GM19238 (cell line): ENCODE results near the gene MYO1E.

Source experiments
- DNase-seq: peaks from one replicate; pipeline ENCODE4 v3.0.0; 2011; ENCODE audit warnings: low spot score; ENCODE audit not compliant: insufficient read length

The MYO1E gene

GRCh38 chr15:59266028-59266427 lies 106.6 kb downstream of the MYO1E start:
- no peak for DNase-seq

GRCh38 chr15:59262316-59262715 lies 110.4 kb downstream of the MYO1E start:
- no peak for DNase-seq

GRCh38 chr15:59260090-59260489 lies 112.6 kb downstream of the MYO1E start:
- no peak for DNase-seq

- DNase-seq, result no peak
Observed at GRCh38 chr15:59259137-59259943, 113.3 kb downstream of the MYO1E start.

GRCh38 chr15:59258317-59258716 lies 114.4 kb downstream of the MYO1E start:
- DNase-seq, result no peak

GRCh38 chr15:59257140-59257539 lies 115.5 kb downstream of the MYO1E start:
- DNase-seq, result no peak

GRCh38 chr15:59256482-59256881 lies 116.2 kb downstream of the MYO1E start:
- DNase-seq, result no peak

GRCh38 chr15:59255680-59256336 lies 116.9 kb downstream of the MYO1E start:
- DNase-seq, result no peak

GRCh38 chr15:59252137-59252536 lies 120.5 kb downstream of the MYO1E start:
- DNase-seq, result no peak

GRCh38 chr15:59251001-59251845 lies 121.4 kb downstream of the MYO1E start:
- DNase-seq, result no peak

GRCh38 chr15:59250249-59250648 lies 122.4 kb downstream of the MYO1E start:
- DNase-seq, result no peak

GRCh38 chr15:59249816-59250215 lies 122.9 kb downstream of the MYO1E start:
- no peak for DNase-seq

- no peak for DNase-seq
Observed at GRCh38 chr15:59247364-59247763, 125.3 kb downstream of the MYO1E start.

- DNase-seq, result no peak
Observed at GRCh38 chr15:59245559-59245958, 127.1 kb downstream of the MYO1E start.

- DNase-seq, result peak; percentile 56
Observed at GRCh38 chr15:59244337-59244736, 128.3 kb downstream of the MYO1E start.

- no peak for DNase-seq
Observed at GRCh38 chr15:59243622-59244021, 129.0 kb downstream of the MYO1E start.

GRCh38 chr15:59242649-59243048 lies 130.0 kb downstream of the MYO1E start:
- no peak for DNase-seq

GRCh38 chr15:59240036-59240435 lies 132.6 kb downstream of the MYO1E start:
- DNase-seq, result no peak

GRCh38 chr15:59237924-59238331 lies 134.7 kb downstream of the MYO1E start:
- no peak for DNase-seq

GRCh38 chr15:59237119-59237855 lies 135.4 kb downstream of the MYO1E start:
- no peak for DNase-seq

- no peak for DNase-seq
Observed at GRCh38 chr15:59236394-59236793, 136.3 kb downstream of the MYO1E start.
